Activated T-helper 2 cell treated with anti-CD3 and anti-CD28 coated beads, Interferon-gamma antibody, Interleukin-2, Interleukin-4, amounts not matched to agents 10 μg/mL and 5 μg/mL and 100 μg/mL, durations not matched to agents 14 hours and 24 hours and 36 hours (primary cell): ENCODE results near the gene TMEM135. TPM values are rescaled to one million over a fixed set of nuclear protein-coding genes. Genes with fewer than 3 reads are reported as not detected.

Source experiments
- DNase-seq: peaks from one replicate; pipeline ENCODE4 v3.0.0; 2021; ENCODE audit warnings: low spot score
- H3K27ac Mint-ChIP-seq: one replicate; pipeline ENCODE4 v1.8.0; 2021; ENCODE audit warnings: mixed read lengths
- H3K27me3 Mint-ChIP-seq: one replicate; pipeline ENCODE4 v1.8.0; 2021; ENCODE audit warnings: low read depth, mixed read lengths
- H3K36me3 Mint-ChIP-seq: one replicate; pipeline ENCODE4 v1.8.0; 2021; ENCODE audit warnings: low read depth, mixed read lengths
- H3K4me1 Mint-ChIP-seq: one replicate; pipeline ENCODE4 v1.8.0; 2021; ENCODE audit warnings: low read depth, mixed read lengths
- H3K4me3 Mint-ChIP-seq: one replicate; pipeline ENCODE4 v1.8.0; 2021; ENCODE audit warnings: low read depth, mild to moderate bottlenecking, moderate library complexity, mixed read lengths
- H3K9me3 Mint-ChIP-seq: one replicate; pipeline ENCODE4 v1.8.0; 2021; ENCODE audit warnings: mixed read lengths
- intact Hi-C: fragments of 100-400 bp; cut with micrococcal nuclease; formaldehyde crosslinking; loops from one replicate; pipeline ENCODE4 v1.15.1; 2023
- total RNA-seq: library from RNA; stranded (reverse); gene quantifications from 2 replicates; pipeline ENCODE4 v1.2.3, GENCODE V29; 2022

TMEM135 gene
- total RNA-seq, 1 donor from 2014 or later, result 40.2 TPM

DNA sequence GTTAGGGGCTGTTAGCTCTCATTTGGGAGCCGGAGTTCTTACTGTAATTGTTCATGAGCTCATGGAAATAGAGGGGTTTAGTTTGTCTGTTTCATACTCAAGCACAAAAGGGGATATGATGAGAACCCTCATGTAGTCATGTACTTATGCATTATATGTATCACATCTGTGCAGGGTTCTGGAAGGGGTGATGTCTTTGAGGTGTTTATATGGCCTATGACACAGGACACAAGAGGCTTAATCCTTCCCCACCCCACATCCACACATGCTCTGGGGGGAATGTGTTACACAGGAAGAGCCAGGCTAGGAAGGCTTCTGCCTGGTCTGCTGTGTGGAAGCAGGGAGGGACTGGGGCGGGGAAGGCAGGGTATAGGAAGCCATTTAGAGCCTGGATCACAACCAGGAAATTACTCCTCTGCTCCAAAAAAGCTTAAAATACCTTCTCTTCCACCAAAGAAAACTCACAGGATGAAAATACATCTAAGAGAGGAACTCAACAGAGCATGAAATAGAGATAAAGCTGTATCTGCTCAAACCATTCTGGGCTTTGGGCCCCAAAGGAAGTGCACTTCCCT is 316.1 kb downstream of the TMEM135 start:
- Mint-ChIP-seq H3K27me3 (peaks cover 7% of the 10 kb centered on the region), H3K36me3 (no peaks in the 10 kb centered on the region), H3K4me3 (no peak overlapping the region), H3K4me1 (peaks cover 7% of the 10 kb centered on the region), H3K9me3 (no peaks in the 10 kb centered on the region), H3K27ac (no peak overlapping the region)
- no peak for DNase-seq
- intact Hi-C loops, result loop anchor here (5.0 kb wide), 1 partner anchor 1188 kb away; no protein-coding TSS in a partner anchor

DNA sequence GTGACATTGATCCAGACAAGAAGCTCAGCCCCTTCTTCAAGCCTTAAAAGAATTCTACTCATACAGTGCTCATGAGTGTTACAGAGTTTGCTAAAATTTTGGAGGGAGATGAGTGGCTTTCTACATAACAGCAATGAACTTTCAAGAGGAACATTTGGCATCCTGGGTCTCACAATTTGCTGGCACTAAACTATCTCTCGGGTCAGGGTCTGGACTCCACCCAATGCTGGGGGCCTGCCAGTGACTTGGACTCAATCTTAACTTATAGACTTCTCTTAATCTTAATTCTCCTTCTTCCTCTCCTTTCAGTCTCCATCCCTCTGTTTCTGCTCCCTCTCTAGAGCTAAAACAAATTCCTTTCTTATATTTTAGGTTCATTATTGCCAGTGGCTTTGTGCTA is 317.9 kb downstream of the TMEM135 start:
- Mint-ChIP-seq H3K4me3 (no peak overlapping the region), H3K27ac (no peak overlapping the region), H3K36me3 (no peaks in the 10 kb centered on the region), H3K9me3 (no peaks in the 10 kb centered on the region), H3K4me1 (peaks cover 7% of the 10 kb centered on the region), H3K27me3 (peaks cover 7% of the 10 kb centered on the region)
- intact Hi-C loops, result no loop called here
- no peak for DNase-seq

DNA sequence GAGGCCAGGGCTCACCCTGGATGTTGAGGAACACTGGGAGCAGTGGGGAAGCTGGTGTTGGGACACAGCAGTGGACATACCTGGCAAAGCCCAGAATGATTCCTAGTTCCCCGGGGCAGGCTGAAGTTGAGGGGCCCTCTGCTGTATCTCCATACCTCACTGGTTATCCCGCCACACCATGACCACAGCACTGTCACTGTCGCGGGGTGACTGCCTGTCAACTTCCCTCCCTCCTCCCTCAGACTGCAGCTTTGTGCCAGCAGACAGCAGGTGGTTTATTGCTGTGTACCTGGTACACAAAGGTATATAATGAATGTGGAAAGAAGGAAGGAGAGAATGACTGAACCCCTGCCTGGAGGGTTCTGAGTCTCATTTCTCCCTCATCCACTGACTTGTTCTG is 318.7 kb downstream of the TMEM135 start:
- no peaks in the 10 kb centered on the region for H3K9me3 Mint-ChIP-seq
- DNase-seq, result no peak
- intact Hi-C loops, result no loop called here
- H3K27me3 Mint-ChIP-seq, result peaks cover 7% of the 10 kb centered on the region
- H3K27ac Mint-ChIP-seq, result no peak overlapping the region
- H3K4me3 Mint-ChIP-seq, result no peak overlapping the region
- no peaks in the 10 kb centered on the region for H3K36me3 Mint-ChIP-seq
- peaks cover 7% of the 10 kb centered on the region for H3K4me1 Mint-ChIP-seq

GRCh38 chr11:87358461-87358860 is 320.7 kb downstream of the TMEM135 start:
- no peaks in the 10 kb centered on the region for H3K36me3 Mint-ChIP-seq
- H3K9me3 Mint-ChIP-seq, result no peaks in the 10 kb centered on the region
- no peaks in the 10 kb centered on the region for H3K4me1 Mint-ChIP-seq
- H3K27ac Mint-ChIP-seq, result no peak overlapping the region
- H3K27me3 Mint-ChIP-seq, result no peaks in the 10 kb centered on the region
- no peak for DNase-seq
- no peak overlapping the region for H3K4me3 Mint-ChIP-seq
- intact Hi-C loops, result no loop called here

GRCh38 chr11:87359401-87359800 is 321.7 kb downstream of the TMEM135 start:
- H3K27ac Mint-ChIP-seq, result no peak overlapping the region
- intact Hi-C loops, result no loop called here
- no peaks in the 10 kb centered on the region for H3K9me3 Mint-ChIP-seq
- H3K36me3 Mint-ChIP-seq, result no peaks in the 10 kb centered on the region
- no peak for DNase-seq
- no peaks in the 10 kb centered on the region for H3K27me3 Mint-ChIP-seq
- H3K4me1 Mint-ChIP-seq, result no peaks in the 10 kb centered on the region
- H3K4me3 Mint-ChIP-seq, result no peak overlapping the region

GRCh38 chr11:87361891-87362290 is 324.2 kb downstream of the TMEM135 start:
- Mint-ChIP-seq H3K4me1 (no peaks in the 10 kb centered on the region), H3K27ac (no peak overlapping the region), H3K9me3 (no peaks in the 10 kb centered on the region), H3K4me3 (no peak overlapping the region), H3K27me3 (peaks cover 2% of the 10 kb centered on the region), H3K36me3 (no peaks in the 10 kb centered on the region)
- no peak for DNase-seq
- intact Hi-C loops, result no loop called here

- no peak for DNase-seq
- intact Hi-C loops, result no loop called here
- H3K4me3 Mint-ChIP-seq, result no peak overlapping the region
- no peaks in the 10 kb centered on the region for H3K36me3 Mint-ChIP-seq
- H3K27ac Mint-ChIP-seq, result no peak overlapping the region
- no peaks in the 10 kb centered on the region for H3K4me1 Mint-ChIP-seq
- H3K9me3 Mint-ChIP-seq, result no peaks in the 10 kb centered on the region
- peaks cover 6% of the 10 kb centered on the region for H3K27me3 Mint-ChIP-seq
Observed at GRCh38 chr11:87366346-87366745, 328.6 kb downstream of the TMEM135 start.

DNA sequence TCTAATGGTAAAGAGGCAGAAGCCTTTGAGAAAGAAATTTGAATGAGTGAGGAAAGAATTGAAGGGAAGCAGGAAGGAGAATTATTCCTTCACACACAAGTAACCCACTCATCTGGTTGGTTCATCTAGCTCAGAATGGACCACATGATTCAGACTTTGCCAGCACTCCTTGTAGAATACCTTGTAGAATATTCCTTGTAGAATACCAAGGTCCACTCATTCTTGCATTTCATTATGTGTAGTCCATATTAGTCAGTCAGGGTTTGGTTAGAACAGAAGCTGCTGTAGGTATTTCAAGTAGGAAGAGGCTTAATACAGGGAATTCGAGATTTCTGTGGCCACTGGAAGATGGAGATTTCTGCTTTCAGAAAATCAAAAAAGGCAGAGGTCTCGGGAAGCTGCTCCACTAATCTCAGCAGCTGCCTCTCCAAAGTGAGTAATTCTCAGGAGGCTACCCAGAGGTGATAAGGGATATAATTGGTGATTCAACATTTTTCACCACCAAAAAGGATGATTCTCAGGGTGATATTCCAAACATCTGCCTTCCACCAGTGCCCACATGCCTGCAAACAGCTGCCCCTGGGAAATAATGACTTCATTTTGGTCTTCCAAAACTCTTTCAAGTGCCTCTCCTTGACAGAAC is 329.1 kb downstream of the TMEM135 start:
- no peak overlapping the region for H3K27ac Mint-ChIP-seq
- H3K36me3 Mint-ChIP-seq, result no peaks in the 10 kb centered on the region
- no peak for DNase-seq
- no peak overlapping the region for H3K4me3 Mint-ChIP-seq
- intact Hi-C loops, result no loop called here
- H3K4me1 Mint-ChIP-seq, result no peaks in the 10 kb centered on the region
- H3K27me3 Mint-ChIP-seq, result peaks cover 6% of the 10 kb centered on the region
- no peaks in the 10 kb centered on the region for H3K9me3 Mint-ChIP-seq

GRCh38 chr11:87368151-87368550 is 330.4 kb downstream of the TMEM135 start:
- H3K27me3 Mint-ChIP-seq, result peaks cover 6% of the 10 kb centered on the region
- H3K27ac Mint-ChIP-seq, result no peak overlapping the region
- DNase-seq, result no peak
- H3K4me1 Mint-ChIP-seq, result no peaks in the 10 kb centered on the region
- H3K36me3 Mint-ChIP-seq, result no peaks in the 10 kb centered on the region
- no peaks in the 10 kb centered on the region for H3K9me3 Mint-ChIP-seq
- intact Hi-C loops, result no loop called here
- H3K4me3 Mint-ChIP-seq, result no peak overlapping the region

DNA sequence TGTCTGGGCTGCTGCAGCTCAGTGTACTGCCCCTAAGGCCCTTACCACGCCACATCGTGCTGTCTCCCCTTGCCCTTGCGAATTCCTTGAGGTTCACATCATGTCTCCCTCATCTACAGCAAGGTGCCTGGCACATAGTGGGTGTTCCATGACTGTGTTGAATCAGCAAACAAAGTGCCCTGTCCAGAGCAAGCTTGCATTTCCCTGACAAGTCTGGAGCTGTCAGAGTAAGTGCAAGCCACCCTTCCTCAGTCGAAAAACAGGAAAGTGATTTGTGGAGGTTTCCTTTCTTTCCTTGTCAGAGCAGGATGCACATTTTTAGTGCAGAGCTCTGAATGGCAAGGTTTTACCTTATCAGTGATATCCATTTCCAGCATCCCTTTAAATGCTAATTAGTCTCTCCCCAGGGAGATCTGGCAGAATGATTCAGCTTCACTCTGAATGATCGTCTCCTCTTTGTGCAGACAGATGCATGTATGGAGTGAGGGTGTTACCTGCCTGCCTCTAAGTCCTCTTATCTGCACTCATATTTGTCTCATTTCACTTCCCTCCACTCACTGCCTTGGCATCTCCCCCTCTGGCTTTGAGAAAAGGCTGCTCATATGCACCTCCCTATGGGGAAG is 331.2 kb downstream of the TMEM135 start:
- intact Hi-C loops, result no loop called here
- no peaks in the 10 kb centered on the region for H3K36me3 Mint-ChIP-seq
- H3K9me3 Mint-ChIP-seq, result no peaks in the 10 kb centered on the region
- DNase-seq, result no peak
- H3K4me3 Mint-ChIP-seq, result no peak overlapping the region
- no peak overlapping the region for H3K27ac Mint-ChIP-seq
- peaks cover 7% of the 10 kb centered on the region for H3K27me3 Mint-ChIP-seq
- H3K4me1 Mint-ChIP-seq, result no peaks in the 10 kb centered on the region

- H3K27ac Mint-ChIP-seq, result no peak overlapping the region
- no peaks in the 10 kb centered on the region for H3K9me3 Mint-ChIP-seq
- no peak overlapping the region for H3K4me3 Mint-ChIP-seq
- H3K4me1 Mint-ChIP-seq, result no peaks in the 10 kb centered on the region
- intact Hi-C loops, result no loop called here
- H3K27me3 Mint-ChIP-seq, result peaks cover 7% of the 10 kb centered on the region
- no peaks in the 10 kb centered on the region for H3K36me3 Mint-ChIP-seq
- DNase-seq, result no peak
Observed at GRCh38 chr11:87369888-87370287, 332.2 kb downstream of the TMEM135 start.

DNA sequence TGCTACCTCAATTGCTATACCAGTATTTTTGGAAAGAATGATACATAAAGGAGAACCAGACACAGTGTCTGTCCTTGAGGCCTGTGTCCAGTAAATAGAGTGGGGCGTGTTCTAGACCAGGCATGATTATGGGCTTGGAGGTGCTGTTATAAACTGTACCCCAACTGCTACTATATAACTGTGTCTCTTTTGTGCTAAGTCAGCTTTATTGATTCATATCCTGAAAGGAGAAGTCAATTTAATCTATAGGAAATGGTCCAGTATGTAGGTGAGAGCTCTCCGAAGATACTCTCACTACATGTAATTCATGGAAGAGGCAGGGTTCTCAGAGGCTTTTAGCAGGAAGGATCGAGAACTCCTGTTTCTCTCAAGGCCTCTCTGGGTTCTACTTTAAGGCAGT is 334.3 kb downstream of the TMEM135 start:
- H3K4me1 Mint-ChIP-seq, result no peaks in the 10 kb centered on the region
- no peaks in the 10 kb centered on the region for H3K9me3 Mint-ChIP-seq
- H3K36me3 Mint-ChIP-seq, result no peaks in the 10 kb centered on the region
- H3K27ac Mint-ChIP-seq, result no peak overlapping the region
- DNase-seq, result no peak
- H3K4me3 Mint-ChIP-seq, result no peak overlapping the region
- peaks cover 7% of the 10 kb centered on the region for H3K27me3 Mint-ChIP-seq
- intact Hi-C loops, result no loop called here
